Psoas muscle (tissue), 8 donors: ENCODE measurements around the gene DNA2. TPM values are rescaled to one million over a fixed set of nuclear protein-coding genes. Genes with fewer than 3 reads are reported as not detected.

Source experiments
- ATAC-seq, 4 donors: fragments of 200-7000 bp; cut with Tn5 transposase; one replicate each; pipeline ENCODE4 v1.9.1; 2020; ENCODE audit warnings: moderate library complexity in 3 of 4, mild to moderate bottlenecking in 2 of 4
- DNase-seq, 2 donors: peaks; one replicate each; pipeline ENCODE4 v3.0.0-alpha.2; 2020
- H3K27ac ChIP-seq: fragments of 200-600 bp; one replicate; pipeline ENCODE4 v1.8.0; 2022
- H3K27me3 ChIP-seq, 3 donors: fragments of 200-600 bp in 1 of 3; one replicate each; pipeline versions ENCODE4 v1.6.1 to v1.8.0; 2013 to 2022; ENCODE audit warnings: low read length in 2 of 3, mild to moderate bottlenecking in 2 of 3, moderate library complexity in 1 of 3; ENCODE audit not compliant: insufficient read depth in 3 of 3
- H3K36me3 ChIP-seq, 2 donors: fragments of 200-600 bp in 1 of 2; one replicate each; pipeline versions ENCODE4 v1.6.1 to v1.8.0; 2013 to 2022; ENCODE audit warnings: low read depth in 1 of 2, mild to moderate bottlenecking in 1 of 2, moderate library complexity in 1 of 2; ENCODE audit not compliant: insufficient read depth in 1 of 2
- H3K4me1 ChIP-seq: fragments of 200-600 bp; one replicate; pipeline ENCODE4 v1.8.0; 2022
- H3K4me3 ChIP-seq: fragments of 200-600 bp; one replicate; pipeline ENCODE4 v1.8.0; 2022; ENCODE audit warnings: mild to moderate bottlenecking
- H3K9me3 ChIP-seq: fragments of 200-600 bp; one replicate; pipeline ENCODE4 v1.8.0; 2022
- CTCF ChIP-seq: fragments of 200-600 bp; IDR thresholded peaks from one replicate; pipeline ENCODE4 v1.8.0; 2022; ENCODE audit warnings: antibody characterized with exemption
- WGBS, 3 donors: extraction: QIAGEN DNeasy Blood & Tissue Kit; methylation state at CpG; one replicate each; pipeline versions ENCODE4 v1.1.6 to v1.1.7; 2013; 5-methylcytosine and 5-hydroxymethylcytosine counted together
- intact Hi-C, 2 donors: fragments of 100-400 bp; cut with DNase I; formaldehyde crosslinking; loops; one replicate each; pipeline versions ENCODE4 v1.11.0 to v1.14.2; 2022
- polyA plus RNA-seq, 3 donors: library from polyadenylated mRNA; stranded (reverse); fragments of 200-250 nt; gene quantifications; one replicate each; pipeline ENCODE4 v1.2.3, GENCODE V29; 2013
- total RNA-seq, 4 donors: library from RNA; stranded (reverse); fragmentation: NEBNext Ultra II Directional in 2 of 4; extraction: Animal tissue kit (Norgen Biotek cat#: 25700) in 2 of 4; gene quantifications; one replicate each; pipeline versions ENCODE4 v1.2.1 to v1.2.4, GENCODE V29; 2021 to 2023
- donor health status: healthy with polysubstance abuse.
- donor health status: DM: no; HTN: no; CAD: no; lungs with moderate emphysema.
- donor health status: Bipolar disorder and iron deficiency.
- donor health status: healthy.
- donor health status: DM: yes; HTN: yes; CAD: no.
- donor health status: DM: no; HTN: no; CAD: no.
- donor health status: DM: no; HTN: no; CAD: no.
- donor health status: DM: yes; HTN: yes; CAD: no.

The DNA2 gene
- total and polyA plus RNA-seq, 7 donors, result 0.56 to 3.8 (median 1.7) TPM

- 0 to 1% (median 0%) methylated on average over 35 to 38 of the region's 38 CpGs for WGBS, 3 donors
- peak overlapping the region; percentile 98 for H3K4me3 ChIP-seq
Observed at GRCh38 chr10:68406111-68406814, 65.5 kb downstream of the DNA2 start.

GRCh38 chr10:68403701-68404100 is 68.1 kb downstream of the DNA2 start:
- ATAC-seq (no peak), DNase-seq (no peak)
- no peak overlapping the region for H3K27ac ChIP-seq
- H3K27me3 ChIP-seq, result no peaks in the 10 kb centered on the region
- H3K36me3 ChIP-seq, result peaks cover 0 to 31% of the 10 kb centered on the region in 2 donors
- no peaks in the 10 kb centered on the region for H3K9me3 ChIP-seq
- TF ChIP-seq CTCF, result no peak
- peaks cover 8% of the 10 kb centered on the region for H3K4me1 ChIP-seq
- no peak overlapping the region for H3K4me3 ChIP-seq
- intact Hi-C loops, result no loop called here
- 50 to 69% (median 57%) methylated on average over 4 of the region's 4 CpGs for WGBS, 3 donors

More at GRCh38 chr10:68406111-68406814, 65.5 kb downstream of the DNA2 start:
- intact Hi-C loops, result no loop called here
- peak; percentile 51 to 77 (median 66) for ATAC-seq
- TF ChIP-seq CTCF, result no peak
- Histone ChIP-seq H3K27me3 (no peaks in the 10 kb centered on the region), H3K9me3 (no peaks in the 10 kb centered on the region), H3K4me1 (peaks cover 8% of the 10 kb centered on the region), H3K36me3 (peaks cover 0 to 5% of the 10 kb centered on the region in 2 donors), H3K27ac (peak overlapping the region; percentile 93)
- peak; percentile 48 to 73 for DNase-seq

- Histone ChIP-seq H3K36me3 (peaks cover 0 to 45% of the 10 kb centered on the region in 2 donors), H3K4me3 (no peak overlapping the region), H3K4me1 (peaks cover 8% of the 10 kb centered on the region), H3K27me3 (no peaks in the 10 kb centered on the region), H3K9me3 (no peaks in the 10 kb centered on the region), H3K27ac (no peak overlapping the region)
- ATAC-seq (no peak), DNase-seq (no peak)
- no peak for TF ChIP-seq CTCF
- WGBS, 3 donors, result 81 to 86% (median 86%) methylated on average over 1 of the region's 1 CpG
- intact Hi-C loops, result no loop called here
Observed at GRCh38 chr10:68402276-68402675, 69.5 kb downstream of the DNA2 start.

GRCh38 chr10:68397005-68397404 is 74.8 kb downstream of the DNA2 start:
- Histone ChIP-seq H3K4me3 (no peak overlapping the region), H3K36me3 (peaks cover 0 to 97% of the 10 kb centered on the region in 2 donors), H3K9me3 (no peaks in the 10 kb centered on the region), H3K4me1 (no peaks in the 10 kb centered on the region), H3K27me3 (no peaks in the 10 kb centered on the region), H3K27ac (no peak overlapping the region)
- DNase-seq (no peak), ATAC-seq (no peak)
- WGBS, 3 donors, result 97 to 100% (median 97%) methylated on average over 1 of the region's 1 CpG
- intact Hi-C loops, result no loop called here
- no peak for TF ChIP-seq CTCF

- ATAC-seq (no peak), DNase-seq (no peak)
- Histone ChIP-seq H3K36me3 (peaks cover 0 to 99% of the 10 kb centered on the region in 2 donors), H3K27ac (no peak overlapping the region), H3K27me3 (no peaks in the 10 kb centered on the region), H3K4me3 (no peak overlapping the region), H3K4me1 (no peaks in the 10 kb centered on the region), H3K9me3 (no peaks in the 10 kb centered on the region)
- TF ChIP-seq CTCF, result no peak
- 84 to 91% (median 85%) methylated on average over 2 of the region's 2 CpGs for WGBS, 3 donors
- intact Hi-C loops, result no loop called here
Observed at GRCh38 chr10:68385740-68386139, 86.0 kb downstream of the DNA2 start.
